Heart left ventricle (tissue), 13 donors: ENCODE measurements around the gene SHISA5.
"Not testable (repeated sequence)": the region's sequence is repeated elsewhere in the genome, so short reads cannot be mapped to it uniquely, and the experiment has no call there.

Source experiments
- POLR2A ChIP-seq, 2 donors: fragments of 450-650 bp; IDR thresholded peaks; one replicate each; pipeline ENCODE4 v1.6.1; 2017; ENCODE audit warnings: antibody characterized with exemption in 2 of 2, mild to moderate bottlenecking in 2 of 2, moderate library complexity in 2 of 2
- TF ChIP-seq, protein P1 (sequence below), 12 donors: fragments of 200-600 bp; sonication (generic) in 4 of 12; IDR thresholded peaks; one replicate each; pipeline versions ENCODE4 v1.5.0 to v1.8.0; 2018 to 2022; ENCODE audit warnings: antibody characterized with exemption in 12 of 12, mild to moderate bottlenecking in 5 of 12
- donor health status: ischemic (EF 13 %, LVEDD 7.1; RV severe dilation, severe dysfunction).
- donor health status: DM: no; HTN: yes; CAD: no.
- donor health status: DM: no; HTN: no; CAD: no.
- donor health status: ischemic (EF 25% LVEDD 6.9; RV normal size, moderate dysfunction).
- donor health status: ischemic (EF 25% LVEDD 5.7; RV mildly dilated, moderate dysfunction).
- donor health status: ischemic (EF 35%, LVEDD 5.7; RV mildly dilated, moderate dysfunction).
- donor health status: nonischemic (EF 11% LVEDD 7.7; RV severe dilation, severe dysfunction).
- donor health status: DM: yes; HTN: yes; CAD: no.
- donor health status: PGD.
- donor health status: ischemic (EF 29% LVEDD 5.4; RV normal size, mild dysfunction).
- donor health status: nonischemic (EF 23%, LVEDD 6.1; RV moderate dilation, normal function).

DNA sequence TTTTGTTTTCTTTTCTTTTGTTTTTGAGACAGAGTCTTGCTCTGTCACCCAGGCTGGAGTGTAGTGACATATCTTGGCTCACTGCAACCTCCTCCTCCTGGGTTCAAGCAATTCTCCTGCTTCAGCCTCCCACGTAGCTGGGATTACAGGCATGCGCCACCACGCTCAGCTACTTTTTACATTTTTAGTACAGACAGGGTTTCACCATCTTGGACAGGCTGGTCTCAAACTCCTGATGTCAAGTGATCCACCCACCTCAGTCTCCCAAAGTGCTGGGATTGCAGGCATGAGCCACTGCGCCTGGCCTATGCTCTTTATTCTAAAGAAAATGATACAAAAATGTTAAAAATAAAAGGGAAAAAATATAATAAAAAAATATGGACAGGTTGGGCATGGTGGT lies 26.7 kb upstream of the SHISA5 start:
- TF ChIP-seq, protein P1, sequence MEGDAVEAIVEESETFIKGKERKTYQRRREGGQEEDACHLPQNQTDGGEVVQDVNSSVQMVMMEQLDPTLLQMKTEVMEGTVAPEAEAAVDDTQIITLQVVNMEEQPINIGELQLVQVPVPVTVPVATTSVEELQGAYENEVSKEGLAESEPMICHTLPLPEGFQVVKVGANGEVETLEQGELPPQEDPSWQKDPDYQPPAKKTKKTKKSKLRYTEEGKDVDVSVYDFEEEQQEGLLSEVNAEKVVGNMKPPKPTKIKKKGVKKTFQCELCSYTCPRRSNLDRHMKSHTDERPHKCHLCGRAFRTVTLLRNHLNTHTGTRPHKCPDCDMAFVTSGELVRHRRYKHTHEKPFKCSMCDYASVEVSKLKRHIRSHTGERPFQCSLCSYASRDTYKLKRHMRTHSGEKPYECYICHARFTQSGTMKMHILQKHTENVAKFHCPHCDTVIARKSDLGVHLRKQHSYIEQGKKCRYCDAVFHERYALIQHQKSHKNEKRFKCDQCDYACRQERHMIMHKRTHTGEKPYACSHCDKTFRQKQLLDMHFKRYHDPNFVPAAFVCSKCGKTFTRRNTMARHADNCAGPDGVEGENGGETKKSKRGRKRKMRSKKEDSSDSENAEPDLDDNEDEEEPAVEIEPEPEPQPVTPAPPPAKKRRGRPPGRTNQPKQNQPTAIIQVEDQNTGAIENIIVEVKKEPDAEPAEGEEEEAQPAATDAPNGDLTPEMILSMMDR (IDR thresholded peaks at IDR 0.05): not testable (repeated sequence)
- not testable (repeated sequence) for TF ChIP-seq POLR2A (IDR thresholded peaks at IDR 0.05)
